ENCODE measurements around the gene USP6.
"Not testable (repeated sequence)": the region's sequence is repeated elsewhere in the genome, so short reads cannot be mapped to it uniquely, and the experiment has no call there.

USP6 gene

DNA sequence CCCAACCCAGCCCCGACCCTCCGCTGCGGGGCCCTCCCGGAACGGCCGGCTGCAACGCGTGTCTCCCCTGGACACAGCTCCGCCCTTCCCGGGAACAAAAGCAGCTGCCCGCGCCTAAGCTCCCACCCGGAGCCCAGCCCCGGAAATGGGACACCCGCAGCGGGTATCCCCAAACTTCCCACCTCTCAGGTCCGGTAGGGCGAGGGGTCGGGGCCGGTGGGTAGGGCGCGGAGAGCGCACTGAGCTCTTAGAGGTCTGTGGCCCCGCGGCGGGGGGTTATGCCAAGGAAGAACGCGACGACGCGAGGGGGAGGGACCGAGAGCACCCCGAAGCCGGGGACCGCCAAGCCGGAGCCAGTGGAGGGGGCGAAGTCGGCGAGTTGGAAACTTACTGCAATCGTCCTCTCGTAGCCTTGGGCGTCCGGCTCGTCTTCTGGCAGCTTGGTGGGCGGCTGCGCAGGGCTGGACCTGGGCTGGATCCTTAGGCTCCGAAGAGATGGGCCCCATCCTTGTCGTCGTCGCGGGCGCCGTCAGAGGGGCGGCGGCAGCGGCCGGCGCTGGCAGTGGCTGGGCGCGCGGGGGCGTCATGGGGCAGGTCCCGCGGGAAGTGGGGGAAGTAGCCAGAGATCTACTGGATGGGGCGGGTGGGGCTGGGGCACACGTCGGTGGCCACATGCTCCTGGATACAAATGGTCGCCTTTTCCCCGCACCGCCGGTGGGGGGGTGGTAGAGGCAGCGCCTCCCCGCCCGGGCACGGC is 6.9 kb downstream of the USP6 start:
- POLR2A ChIA-PET (ENCODE audit: low non-redundant PET), result interaction anchor here (0.5 kb wide), 1 partner anchor 450 kb away, joined by 9 read pairs; no protein-coding TSS in a partner anchor
- no peak overlapping the region for H3K27ac ChIP-seq
- CTCF ChIA-PET, result interaction anchor here (0.6 kb wide), 2 partner anchors 11 to 41 kb away, joined by 3 read pairs; no protein-coding TSS in a partner anchor
- TF ChIP-seq, protein P1, sequence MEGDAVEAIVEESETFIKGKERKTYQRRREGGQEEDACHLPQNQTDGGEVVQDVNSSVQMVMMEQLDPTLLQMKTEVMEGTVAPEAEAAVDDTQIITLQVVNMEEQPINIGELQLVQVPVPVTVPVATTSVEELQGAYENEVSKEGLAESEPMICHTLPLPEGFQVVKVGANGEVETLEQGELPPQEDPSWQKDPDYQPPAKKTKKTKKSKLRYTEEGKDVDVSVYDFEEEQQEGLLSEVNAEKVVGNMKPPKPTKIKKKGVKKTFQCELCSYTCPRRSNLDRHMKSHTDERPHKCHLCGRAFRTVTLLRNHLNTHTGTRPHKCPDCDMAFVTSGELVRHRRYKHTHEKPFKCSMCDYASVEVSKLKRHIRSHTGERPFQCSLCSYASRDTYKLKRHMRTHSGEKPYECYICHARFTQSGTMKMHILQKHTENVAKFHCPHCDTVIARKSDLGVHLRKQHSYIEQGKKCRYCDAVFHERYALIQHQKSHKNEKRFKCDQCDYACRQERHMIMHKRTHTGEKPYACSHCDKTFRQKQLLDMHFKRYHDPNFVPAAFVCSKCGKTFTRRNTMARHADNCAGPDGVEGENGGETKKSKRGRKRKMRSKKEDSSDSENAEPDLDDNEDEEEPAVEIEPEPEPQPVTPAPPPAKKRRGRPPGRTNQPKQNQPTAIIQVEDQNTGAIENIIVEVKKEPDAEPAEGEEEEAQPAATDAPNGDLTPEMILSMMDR (conservative IDR thresholded peaks at IDR 0.05; ENCODE audit: low read depth), result no peak
- DNase-seq (ENCODE audit: low spot score), result no peak

DNA sequence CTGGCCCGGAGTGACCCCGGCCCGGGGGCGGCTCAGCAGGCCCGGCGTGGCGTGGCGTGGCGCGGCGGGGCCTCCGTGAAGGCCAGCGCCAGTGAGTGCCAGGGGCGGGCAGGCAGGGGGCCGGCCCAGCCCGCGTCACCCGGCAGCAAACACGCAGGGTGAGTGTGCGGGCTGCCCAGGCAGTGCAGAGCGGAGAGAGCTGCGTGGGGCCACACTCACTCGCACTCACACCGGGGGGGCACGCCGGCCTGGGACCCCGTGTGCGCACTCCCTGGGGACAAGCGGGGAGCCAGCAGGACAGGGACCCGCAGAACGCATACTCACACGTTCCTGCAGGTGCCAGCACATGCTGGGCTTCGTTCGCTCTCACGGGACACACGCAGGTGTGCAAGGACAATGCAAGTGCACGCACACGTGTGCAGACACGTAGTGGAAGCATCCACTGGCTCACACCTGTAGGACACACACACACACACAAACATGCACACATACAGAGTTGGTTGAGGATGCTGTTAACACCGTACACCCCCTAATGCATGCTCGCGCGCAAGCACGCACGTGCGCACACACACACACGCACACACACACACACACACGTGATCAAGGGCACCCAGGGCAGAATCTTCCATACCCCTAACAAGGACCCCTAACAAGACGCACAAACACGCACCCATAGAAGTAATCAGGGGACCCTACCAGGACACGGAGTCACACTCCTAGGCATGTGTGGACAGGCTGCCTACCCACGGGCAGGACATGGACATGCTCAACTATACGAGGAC is 7.7 kb downstream of the USP6 start:
- TF ChIP-seq, protein P1 (conservative IDR thresholded peaks at IDR 0.05; ENCODE audit: low read depth), result no peak
- ChIA-PET CTCF (no interaction called here), POLR2A (ENCODE audit: low non-redundant PET) (no interaction called here)
- DNase-seq (ENCODE audit: low spot score), result no peak
- H3K27ac ChIP-seq, result no peak overlapping the region

DNA sequence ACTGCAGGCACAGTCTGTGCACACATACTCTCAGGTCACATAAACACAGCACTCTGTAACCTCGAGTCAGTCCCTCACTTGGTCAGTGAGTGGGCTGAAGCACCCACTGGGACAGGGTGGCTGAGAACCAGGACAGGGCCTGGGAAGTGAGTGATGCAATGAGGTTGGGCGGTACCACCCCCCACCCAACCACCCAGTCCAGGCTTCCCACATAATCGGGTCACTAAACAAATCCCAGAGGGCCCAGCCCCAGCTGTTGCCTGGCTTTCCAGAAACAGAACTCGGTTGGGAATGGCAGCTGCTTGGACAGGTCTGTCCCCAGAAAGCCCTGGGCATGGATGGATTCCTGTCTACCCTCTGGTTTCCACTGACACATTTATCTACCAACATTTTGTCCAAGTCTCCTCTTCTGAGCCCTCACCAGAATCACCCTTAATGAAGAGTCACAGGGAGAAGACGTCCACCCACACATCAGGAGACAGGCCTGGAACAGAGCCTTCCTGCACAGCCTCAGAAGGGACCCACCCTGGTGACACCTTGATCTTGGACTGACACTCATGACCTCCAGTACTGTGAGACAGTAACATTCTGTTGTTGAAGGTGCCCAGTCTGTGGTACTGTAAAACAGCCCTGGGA is 8.4 kb downstream of the USP6 start:
- CTCF ChIA-PET, result not testable (repeated sequence)

DNA sequence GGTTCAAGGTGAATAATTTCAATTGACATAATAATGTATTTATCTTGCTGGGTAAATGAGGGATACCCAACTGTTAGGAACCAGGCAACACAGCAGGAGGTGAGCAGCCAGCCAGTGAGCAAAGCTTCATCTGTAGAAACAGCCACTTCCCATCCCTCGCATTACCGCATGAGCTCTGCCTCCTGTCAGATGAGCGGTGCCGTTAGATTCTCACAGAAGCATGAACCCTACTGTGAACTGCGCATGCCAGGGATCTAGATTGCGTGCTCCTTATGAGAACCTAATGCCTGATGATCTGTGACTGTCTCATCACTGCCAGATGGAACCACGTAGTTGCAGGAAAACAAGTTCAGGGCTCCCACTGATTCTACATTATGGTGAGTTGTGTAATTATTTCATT is 9.1 kb downstream of the USP6 start:
- DNase-seq (ENCODE audit: low spot score); H3K27ac ChIP-seq; CTCF ChIA-PET; POLR2A ChIA-PET (ENCODE audit: low non-redundant PET): not testable (repeated sequence)

More for the DNA sequence above, 8.4 kb downstream of the USP6 start:
- POLR2A ChIA-PET (ENCODE audit: low non-redundant PET); DNase-seq (ENCODE audit: low spot score); H3K27ac ChIP-seq: not testable (repeated sequence)

DNA sequence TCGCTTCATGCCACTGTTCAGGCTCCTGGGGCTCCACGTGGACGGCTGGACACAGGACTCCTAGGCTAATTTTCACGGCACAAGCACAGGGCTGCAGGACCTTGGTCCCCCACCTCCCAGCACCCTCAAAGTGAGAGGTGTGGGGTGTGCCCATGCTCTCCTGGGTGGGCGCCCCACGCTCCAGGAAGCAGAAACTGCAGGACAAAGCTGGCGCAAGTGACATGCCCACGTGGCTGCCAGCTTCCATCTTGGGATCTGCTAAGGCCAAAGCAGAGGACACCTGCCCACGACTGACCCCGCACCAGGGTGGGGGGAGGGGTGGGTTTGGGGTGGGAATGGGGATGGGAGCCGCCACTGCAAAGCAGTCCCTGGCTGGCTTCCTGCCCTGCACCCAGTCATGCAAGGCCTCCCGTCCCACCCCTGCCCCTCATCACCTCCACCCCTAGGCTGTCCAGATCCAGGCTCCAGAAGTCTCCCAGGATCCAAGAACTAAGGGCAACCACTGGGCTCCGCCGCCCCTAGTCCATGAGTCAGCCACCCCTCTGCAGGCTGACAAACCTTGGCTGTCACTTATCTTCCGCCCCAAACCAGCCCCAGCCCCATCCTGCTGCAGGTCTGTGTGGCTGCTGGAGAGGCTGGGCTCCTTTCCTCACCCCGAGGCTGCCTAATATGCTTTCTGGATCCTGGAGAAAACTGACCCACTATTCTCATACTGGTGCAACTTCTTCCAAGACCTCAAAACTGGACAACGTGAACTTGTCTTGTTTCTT is 11.1 kb downstream of the USP6 start:
- H3K27ac ChIP-seq, result no peak overlapping the region
- POLR2A ChIA-PET (ENCODE audit: low non-redundant PET), result no interaction called here
- TF ChIP-seq, protein P1 (conservative IDR thresholded peaks at IDR 0.05; ENCODE audit: low read depth), result no peak
- CTCF ChIA-PET, result no interaction called here
- no peak for DNase-seq (ENCODE audit: low spot score)

DNA sequence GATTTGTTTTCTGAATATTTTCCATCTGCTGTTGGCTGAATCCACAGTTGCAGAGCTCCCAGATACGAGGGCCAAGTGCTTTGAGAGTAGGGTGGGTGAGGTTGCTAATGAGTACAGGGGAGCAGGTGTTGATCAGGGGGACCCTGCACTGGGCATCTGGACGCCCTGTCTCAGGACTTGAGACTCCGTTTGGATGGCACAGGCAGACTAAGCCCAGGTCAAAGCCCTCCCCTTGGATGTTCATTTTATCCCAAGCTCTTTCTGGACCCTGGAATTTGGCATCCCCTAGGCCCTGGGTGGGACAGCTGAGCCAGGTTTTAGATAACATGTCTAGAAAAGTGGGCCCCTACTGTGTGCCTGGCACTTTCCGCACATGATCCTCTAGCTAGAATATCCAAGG is 12.1 kb downstream of the USP6 start:
- ChIA-PET CTCF (no interaction called here), POLR2A (ENCODE audit: low non-redundant PET) (no interaction called here)
- TF ChIP-seq, protein P1 (conservative IDR thresholded peaks at IDR 0.05; ENCODE audit: low read depth), result no peak
- no peak for DNase-seq (ENCODE audit: low spot score)
- H3K27ac ChIP-seq, result no peak overlapping the region

DNA sequence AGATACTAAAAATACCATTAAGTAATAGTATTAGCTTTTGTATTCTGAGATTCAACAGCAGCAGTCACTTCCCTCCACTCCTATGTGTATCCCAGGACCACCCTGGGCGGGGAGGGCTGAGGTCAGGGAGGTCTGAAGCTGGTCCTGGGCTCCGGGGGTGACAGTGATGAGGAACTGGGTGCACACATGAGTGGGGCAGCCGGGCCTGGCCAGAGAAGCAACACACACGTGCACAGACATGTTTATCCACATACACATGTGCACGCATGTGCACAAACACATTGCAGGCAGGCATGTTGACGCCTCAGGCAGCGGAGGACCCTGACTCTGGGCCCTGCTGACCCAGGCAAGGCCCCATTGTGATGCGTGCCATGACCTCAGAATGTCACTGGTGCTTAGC is 12.6 kb downstream of the USP6 start:
- H3K27ac ChIP-seq; DNase-seq (ENCODE audit: low spot score); CTCF ChIA-PET; POLR2A ChIA-PET (ENCODE audit: low non-redundant PET): not testable (repeated sequence)
